HepG2 (cell line): ENCODE data around the gene UBXN6. TPM values are rescaled to one million over a fixed set of nuclear protein-coding genes. Genes with fewer than 3 reads are reported as not detected.

Experiments used
- FOSL2 ChIP-seq: sonication (generic); formaldehyde crosslinking; IDR thresholded peaks from 2 replicates; pipeline ENCODE4 v1.4.0; 2020; ENCODE audit warnings: missing genetic modification reagents
- FOXM1 ChIP-seq: sonication (generic); formaldehyde crosslinking; IDR thresholded peaks from 2 replicates; pipeline ENCODE4 v1.5.0; 2020; ENCODE audit warnings: missing genetic modification reagents
- ZBTB38 ChIP-seq: sonication (generic); formaldehyde crosslinking; IDR thresholded peaks from 2 replicates; pipeline ENCODE4 v1.5.1; 2020; ENCODE audit warnings: mild to moderate bottlenecking, missing genetic modification reagents
- ZNF788 ChIP-seq: sonication (generic); formaldehyde crosslinking; IDR thresholded peaks from 2 replicates; pipeline ENCODE4 v1.5.0; 2020; ENCODE audit warnings: mild to moderate bottlenecking, missing genetic modification reagents, borderline replicate concordance
- polyA plus RNA-seq, 8 experiments: library from polyadenylated mRNA; depleted of rRNA in 3 of 8; stranded (reverse) in 7 of 8; unstranded in 1 of 8; fragments of >200 nt; fragmentation: Illumina TruSeq in 4 of 8; extraction: Trizol in 4 of 8; gene quantifications; 2 replicates each; pipeline versions ENCODE4 v1.2.1 to v1.2.3, GENCODE V29; 2011 to 2016; ENCODE audit warnings: low read depth in 4 of 8, missing spikeins in 1 of 8, mixed read lengths in 1 of 8; ENCODE audit not compliant: insufficient read depth in 1 of 8
- total RNA-seq, 5 experiments: library from RNA; depleted of rRNA; stranded (reverse); fragments of >200 nt; fragmentation: Illumina TruSeq; extraction: Trizol; gene quantifications; 2 replicates each; pipeline ENCODE4 v1.2.3, GENCODE V29; 2016; ENCODE audit warnings: low read depth in 1 of 5
- TF ChIP-seq, protein P1 (sequence below), 2 experiments: sonication (generic) in 1 of 2; formaldehyde crosslinking in 1 of 2; IDR thresholded peaks; 2 replicates each; pipeline versions ENCODE4 v1.6.1 to v1.9.0; 2014 to 2022; ENCODE audit warnings: antibody characterized with exemption in 1 of 2, borderline replicate concordance in 1 of 2, inconsistent platforms in 1 of 2, low read depth in 1 of 2, missing genetic modification reagents in 1 of 2
- TF ChIP-seq, protein P2 (sequence below): fragments of 450-650 bp; IDR thresholded peaks from 2 replicates; pipeline ENCODE4 v1.6.1; 2016
- TF ChIP-seq, protein P3 (sequence below): sonication (generic); formaldehyde crosslinking; IDR thresholded peaks from 2 replicates; pipeline ENCODE4 v1.5.1; 2020; ENCODE audit warnings: mild to moderate bottlenecking, missing genetic modification reagents, moderate library complexity

Gene UBXN6
- total and polyA plus RNA-seq, 2 of the 13 experiments (the other 11 are each of a cell fraction or from before 2014, with no cell fraction given), result 34.9 to 35.5 TPM

DNA sequence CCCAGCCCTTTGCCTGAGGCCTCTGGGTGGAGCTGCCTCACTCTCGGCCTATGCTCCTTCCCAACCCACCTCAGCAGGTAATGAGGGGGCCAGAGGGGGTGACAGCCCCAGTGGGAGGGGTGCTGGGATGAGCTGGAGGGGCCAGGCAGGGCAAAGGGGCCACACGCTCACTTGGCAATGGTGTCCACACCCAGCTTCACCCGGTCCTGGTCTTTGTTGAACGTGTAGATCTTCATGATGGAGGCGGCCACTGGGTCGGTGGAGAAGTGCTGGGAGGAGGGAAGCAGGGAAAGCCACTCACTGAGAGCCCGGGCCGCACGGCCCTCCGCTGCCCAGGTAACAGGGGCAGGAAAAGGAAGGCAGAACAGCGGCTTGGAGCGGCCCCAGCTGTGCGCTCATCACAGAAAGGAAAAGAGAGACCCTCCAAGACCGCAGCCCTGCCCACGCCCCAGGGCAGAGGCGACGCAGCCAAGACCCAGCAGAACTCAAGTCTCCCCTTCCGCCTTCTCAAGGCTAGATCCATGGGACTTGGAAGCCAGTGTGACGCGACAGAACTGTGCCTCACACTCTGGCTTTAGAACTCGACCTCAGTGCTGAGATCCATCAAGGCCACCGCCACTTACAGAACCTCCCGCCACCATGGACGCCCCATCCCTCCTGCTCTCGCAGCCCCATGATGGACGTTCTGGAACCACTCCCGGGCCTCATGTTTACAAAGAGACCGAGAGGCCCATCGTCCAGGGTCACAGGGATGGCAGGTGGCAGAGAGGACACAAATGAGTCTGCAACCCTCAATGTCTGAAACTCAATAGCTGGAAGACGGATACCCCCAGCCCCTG is 9.2 kb downstream of the UBXN6 start (continued):
- TF ChIP-seq, protein P1, sequence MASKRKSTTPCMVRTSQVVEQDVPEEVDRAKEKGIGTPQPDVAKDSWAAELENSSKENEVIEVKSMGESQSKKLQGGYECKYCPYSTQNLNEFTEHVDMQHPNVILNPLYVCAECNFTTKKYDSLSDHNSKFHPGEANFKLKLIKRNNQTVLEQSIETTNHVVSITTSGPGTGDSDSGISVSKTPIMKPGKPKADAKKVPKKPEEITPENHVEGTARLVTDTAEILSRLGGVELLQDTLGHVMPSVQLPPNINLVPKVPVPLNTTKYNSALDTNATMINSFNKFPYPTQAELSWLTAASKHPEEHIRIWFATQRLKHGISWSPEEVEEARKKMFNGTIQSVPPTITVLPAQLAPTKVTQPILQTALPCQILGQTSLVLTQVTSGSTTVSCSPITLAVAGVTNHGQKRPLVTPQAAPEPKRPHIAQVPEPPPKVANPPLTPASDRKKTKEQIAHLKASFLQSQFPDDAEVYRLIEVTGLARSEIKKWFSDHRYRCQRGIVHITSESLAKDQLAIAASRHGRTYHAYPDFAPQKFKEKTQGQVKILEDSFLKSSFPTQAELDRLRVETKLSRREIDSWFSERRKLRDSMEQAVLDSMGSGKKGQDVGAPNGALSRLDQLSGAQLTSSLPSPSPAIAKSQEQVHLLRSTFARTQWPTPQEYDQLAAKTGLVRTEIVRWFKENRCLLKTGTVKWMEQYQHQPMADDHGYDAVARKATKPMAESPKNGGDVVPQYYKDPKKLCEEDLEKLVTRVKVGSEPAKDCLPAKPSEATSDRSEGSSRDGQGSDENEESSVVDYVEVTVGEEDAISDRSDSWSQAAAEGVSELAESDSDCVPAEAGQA (IDR thresholded peaks at IDR 0.05; ENCODE audit: low read depth), result no peak
- TF ChIP-seq, protein P1 (CRISPR knock-in tag; IDR thresholded peaks at IDR 0.05; ENCODE audit: borderline replicate concordance), result no peak
- TF ChIP-seq ZNF788 (CRISPR knock-in tag) (no peak), ZBTB38 (CRISPR knock-in tag) (peak; percentile 46; the same call in 1 of the 2 replicates), FOSL2 (no peak), FOXM1 (no peak)
- TF ChIP-seq, protein P2, sequence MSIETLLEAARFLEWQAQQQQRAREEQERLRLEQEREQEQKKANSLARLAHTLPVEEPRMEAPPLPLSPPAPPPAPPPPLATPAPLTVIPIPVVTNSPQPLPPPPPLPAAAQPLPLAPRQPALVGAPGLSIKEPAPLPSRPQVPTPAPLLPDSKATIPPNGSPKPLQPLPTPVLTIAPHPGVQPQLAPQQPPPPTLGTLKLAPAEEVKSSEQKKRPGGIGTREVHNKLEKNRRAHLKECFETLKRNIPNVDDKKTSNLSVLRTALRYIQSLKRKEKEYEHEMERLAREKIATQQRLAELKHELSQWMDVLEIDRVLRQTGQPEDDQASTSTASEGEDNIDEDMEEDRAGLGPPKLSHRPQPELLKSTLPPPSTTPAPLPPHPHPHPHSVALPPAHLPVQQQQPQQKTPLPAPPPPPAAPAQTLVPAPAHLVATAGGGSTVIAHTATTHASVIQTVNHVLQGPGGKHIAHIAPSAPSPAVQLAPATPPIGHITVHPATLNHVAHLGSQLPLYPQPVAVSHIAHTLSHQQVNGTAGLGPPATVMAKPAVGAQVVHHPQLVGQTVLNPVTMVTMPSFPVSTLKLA, result no peak
- TF ChIP-seq, protein P3, sequence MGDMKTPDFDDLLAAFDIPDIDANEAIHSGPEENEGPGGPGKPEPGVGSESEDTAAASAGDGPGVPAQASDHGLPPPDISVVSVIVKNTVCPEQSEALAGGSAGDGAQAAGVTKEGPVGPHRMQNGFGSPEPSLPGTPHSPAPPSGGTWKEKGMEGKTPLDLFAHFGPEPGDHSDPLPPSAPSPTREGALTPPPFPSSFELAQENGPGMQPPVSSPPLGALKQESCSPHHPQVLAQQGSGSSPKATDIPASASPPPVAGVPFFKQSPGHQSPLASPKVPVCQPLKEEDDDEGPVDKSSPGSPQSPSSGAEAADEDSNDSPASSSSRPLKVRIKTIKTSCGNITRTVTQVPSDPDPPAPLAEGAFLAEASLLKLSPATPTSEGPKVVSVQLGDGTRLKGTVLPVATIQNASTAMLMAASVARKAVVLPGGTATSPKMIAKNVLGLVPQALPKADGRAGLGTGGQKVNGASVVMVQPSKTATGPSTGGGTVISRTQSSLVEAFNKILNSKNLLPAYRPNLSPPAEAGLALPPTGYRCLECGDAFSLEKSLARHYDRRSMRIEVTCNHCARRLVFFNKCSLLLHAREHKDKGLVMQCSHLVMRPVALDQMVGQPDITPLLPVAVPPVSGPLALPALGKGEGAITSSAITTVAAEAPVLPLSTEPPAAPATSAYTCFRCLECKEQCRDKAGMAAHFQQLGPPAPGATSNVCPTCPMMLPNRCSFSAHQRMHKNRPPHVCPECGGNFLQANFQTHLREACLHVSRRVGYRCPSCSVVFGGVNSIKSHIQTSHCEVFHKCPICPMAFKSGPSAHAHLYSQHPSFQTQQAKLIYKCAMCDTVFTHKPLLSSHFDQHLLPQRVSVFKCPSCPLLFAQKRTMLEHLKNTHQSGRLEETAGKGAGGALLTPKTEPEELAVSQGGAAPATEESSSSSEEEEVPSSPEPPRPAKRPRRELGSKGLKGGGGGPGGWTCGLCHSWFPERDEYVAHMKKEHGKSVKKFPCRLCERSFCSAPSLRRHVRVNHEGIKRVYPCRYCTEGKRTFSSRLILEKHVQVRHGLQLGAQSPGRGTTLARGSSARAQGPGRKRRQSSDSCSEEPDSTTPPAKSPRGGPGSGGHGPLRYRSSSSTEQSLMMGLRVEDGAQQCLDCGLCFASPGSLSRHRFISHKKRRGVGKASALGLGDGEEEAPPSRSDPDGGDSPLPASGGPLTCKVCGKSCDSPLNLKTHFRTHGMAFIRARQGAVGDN (CRISPR knock-in tag), result peak; percentile 45
